Neutrophil (primary cell): Measurements from ENCODE around the gene CDC42BPB.

Experiments used
- H3K27ac ChIP-seq: fragments of 200-600 bp; sonication (generic); 2 replicates; pipeline ENCODE4 v1.5.1; 2016; ENCODE audit warnings: mild to moderate bottlenecking, moderate library complexity
- H3K27me3 ChIP-seq: fragments of 200-600 bp; sonication (generic); 2 replicates; pipeline ENCODE4 v1.6.0; 2016; ENCODE audit warnings: mild to moderate bottlenecking
- H3K36me3 ChIP-seq: fragments of 200-600 bp; sonication (generic); 2 replicates; pipeline ENCODE4 v1.5.1; 2017
- H3K4me1 ChIP-seq, 2 experiments: fragments of 200-600 bp in 1 of 2; sonication (generic) in 1 of 2; 1 replicate in 1 of 2; 2 replicates in 1 of 2; pipeline versions ENCODE4 v1.5.1 to v1.6.1; 2013 to 2016; ENCODE audit warnings: low read depth in 1 of 2, low read length in 1 of 2, mild to moderate bottlenecking in 1 of 2, moderate library complexity in 1 of 2; ENCODE audit not compliant: control insufficient read depth in 1 of 2, insufficient read depth in 1 of 2
- H3K4me3 ChIP-seq, 2 experiments: fragments of 200-600 bp in 1 of 2; sonication (generic) in 1 of 2; 1 replicate in 1 of 2; 2 replicates in 1 of 2; pipeline ENCODE4 v1.5.1; 2013 to 2016; ENCODE audit warnings: low read depth in 1 of 2, low read length in 1 of 2, mild to moderate bottlenecking in 1 of 2, moderate library complexity in 1 of 2
- H3K9me3 ChIP-seq: fragments of 200-600 bp; sonication (generic); 2 replicates; pipeline ENCODE4 v1.5.1; 2016
- CTCF ChIP-seq: fragments of 200-600 bp; sonication (generic); IDR thresholded peaks from 2 replicates; pipeline ENCODE4 v1.5.1; 2016; ENCODE audit warnings: antibody characterized with exemption

The CDC42BPB gene

GRCh38 chr14:102951799-102952198 is 105.5 kb downstream of the CDC42BPB start:
- H3K27me3 ChIP-seq = no peaks in the 10 kb centered on the region
- H3K36me3 ChIP-seq = no peaks in the 10 kb centered on the region
- H3K4me1 ChIP-seq = peaks cover 0 to 10% of the 10 kb centered on the region in 2 experiments
- no peak overlapping the region for H3K4me3 ChIP-seq
- no peak for TF ChIP-seq CTCF
- H3K27ac ChIP-seq = no peak overlapping the region
- no peaks in the 10 kb centered on the region for H3K9me3 ChIP-seq

GRCh38 chr14:102951034-102951433 is 106.3 kb downstream of the CDC42BPB start:
- no peaks in the 10 kb centered on the region for H3K36me3 ChIP-seq
- H3K4me1 ChIP-seq = peaks cover 0 to 10% of the 10 kb centered on the region in 2 experiments
- no peaks in the 10 kb centered on the region for H3K9me3 ChIP-seq
- no peaks in the 10 kb centered on the region for H3K27me3 ChIP-seq
- H3K27ac ChIP-seq = no peak overlapping the region
- no peak for TF ChIP-seq CTCF
- H3K4me3 ChIP-seq = no peak overlapping the region

GRCh38 chr14:102949801-102950451 is 107.4 kb downstream of the CDC42BPB start:
- Histone ChIP-seq H3K4me1 (peaks cover 0 to 10% of the 10 kb centered on the region in 2 experiments), H3K27me3 (no peaks in the 10 kb centered on the region), H3K9me3 (no peaks in the 10 kb centered on the region), H3K36me3 (no peaks in the 10 kb centered on the region), H3K4me3 (no peak overlapping the region), H3K27ac (no peak overlapping the region)
- no peak for TF ChIP-seq CTCF

GRCh38 chr14:102949062-102949800 is 108.1 kb downstream of the CDC42BPB start:
- no peaks in the 10 kb centered on the region for H3K36me3 ChIP-seq

GRCh38 chr14:102948698-102949061 is 108.7 kb downstream of the CDC42BPB start:
- no peak for TF ChIP-seq CTCF
- H3K27me3 ChIP-seq = no peaks in the 10 kb centered on the region
- no peaks in the 10 kb centered on the region for H3K9me3 ChIP-seq
- no peak overlapping the region for H3K27ac ChIP-seq
- H3K4me3 ChIP-seq = no peak overlapping the region
- no peaks in the 10 kb centered on the region for H3K36me3 ChIP-seq
- peaks cover 0 to 10% of the 10 kb centered on the region in 2 experiments for H3K4me1 ChIP-seq

More at GRCh38 chr14:102949062-102949800, 108.1 kb downstream of the CDC42BPB start:
- no peak for TF ChIP-seq CTCF
- Histone ChIP-seq H3K27ac (no peak overlapping the region), H3K9me3 (no peaks in the 10 kb centered on the region), H3K4me3 (no peak overlapping the region), H3K4me1 (peaks cover 0 to 10% of the 10 kb centered on the region in 2 experiments), H3K27me3 (no peaks in the 10 kb centered on the region)
